T-helper 22 cell (primary cell): ENCODE data around the gene ABR.

Source experiments
- DNase-seq: peaks from one replicate; pipeline ENCODE4 v3.0.0-alpha.2; 2020; ENCODE audit warnings: low read depth

Gene ABR

GRCh38 chr17:1179818-1180742 is at the start of gene ABR:
Gene ABR, minus strand, starts transcription at chr17:1179981. Its CDS starts 254 bp downstream, at chr17:1179727.
- DNase-seq: peak; percentile 55

- peak; percentile 16 for DNase-seq
These were observed 49.6 kb upstream of the ABR start for GRCh38 chr17:1229349-1229899.

DNA sequence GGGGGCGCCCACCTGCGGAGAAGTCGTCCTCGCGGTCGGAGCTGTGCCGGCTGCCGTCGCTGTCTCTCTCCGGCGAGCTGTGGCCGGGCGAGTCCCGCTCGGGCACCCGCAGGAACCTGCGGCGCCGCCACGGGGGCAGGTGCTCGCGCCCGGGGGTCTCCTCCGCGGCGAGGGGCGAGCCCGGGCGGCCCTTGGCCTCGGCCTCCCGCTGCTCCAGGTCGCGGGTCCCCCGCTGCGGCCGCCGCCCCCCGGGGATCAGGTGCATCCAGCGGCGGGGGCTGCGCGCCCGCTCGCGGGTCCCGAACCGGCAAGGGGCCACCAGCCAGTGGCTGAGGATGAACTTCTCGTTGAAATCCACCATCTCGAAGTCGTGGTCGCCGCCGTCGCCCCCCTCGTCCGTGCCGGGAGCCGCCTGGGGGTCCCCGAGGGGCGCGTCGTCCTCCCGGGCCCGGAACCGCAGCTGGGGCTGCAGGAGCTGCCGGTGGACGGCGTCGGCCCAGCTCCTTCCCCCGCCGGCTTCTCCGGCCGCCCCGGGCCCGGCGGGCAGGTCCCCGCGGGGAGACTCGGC is 49.1 kb upstream of the ABR start:
- DNase-seq: no peak

DNA sequence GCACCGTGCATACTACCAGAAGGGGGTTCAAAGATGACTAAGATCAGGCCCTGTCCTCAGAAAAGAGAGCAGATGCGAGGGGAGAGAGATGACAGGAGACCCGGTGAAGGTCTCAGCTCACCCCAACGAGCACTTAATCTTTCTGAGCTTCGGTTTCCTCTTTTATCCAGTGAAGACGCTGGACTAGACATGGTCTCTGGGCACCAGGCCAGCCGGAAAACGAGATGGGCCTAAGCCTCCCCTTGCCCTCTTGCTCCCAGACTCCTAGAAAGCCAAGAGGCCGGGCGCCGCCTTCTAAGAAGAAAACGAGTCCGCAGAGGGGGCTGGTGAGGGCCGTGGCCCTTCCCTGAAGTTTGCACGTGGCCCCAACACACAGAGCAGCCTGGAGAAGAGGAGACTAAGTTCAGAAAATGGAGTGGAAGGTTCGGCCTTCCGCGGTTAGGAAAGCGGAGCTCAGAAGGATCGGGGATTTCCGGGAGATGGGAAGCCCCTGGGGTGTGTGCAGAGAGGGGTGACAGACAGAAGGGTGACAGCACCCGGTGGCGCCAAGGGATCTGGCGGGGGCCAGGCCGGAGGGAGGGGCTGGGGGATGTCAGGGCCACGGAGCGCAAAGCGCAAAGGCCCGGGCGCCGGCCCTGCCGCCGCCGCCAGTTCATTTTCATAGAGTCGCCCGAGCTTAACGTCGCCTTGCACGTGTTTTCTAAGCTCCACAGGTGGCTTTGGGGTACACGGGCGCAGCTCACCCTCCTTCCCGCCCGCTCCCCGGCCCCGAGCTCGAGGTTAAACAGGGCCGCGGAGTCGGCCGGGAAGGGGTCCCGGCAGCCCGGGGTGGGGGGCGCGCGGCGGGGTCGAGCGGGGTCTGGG is 48.4 kb upstream of the ABR start:
- peak; percentile 14 for DNase-seq

GRCh38 chr17:1227365-1227764 is 47.6 kb upstream of the ABR start:
- DNase-seq: no peak

GRCh38 chr17:1226308-1226707 is 46.5 kb upstream of the ABR start:
- DNase-seq: no peak

DNA sequence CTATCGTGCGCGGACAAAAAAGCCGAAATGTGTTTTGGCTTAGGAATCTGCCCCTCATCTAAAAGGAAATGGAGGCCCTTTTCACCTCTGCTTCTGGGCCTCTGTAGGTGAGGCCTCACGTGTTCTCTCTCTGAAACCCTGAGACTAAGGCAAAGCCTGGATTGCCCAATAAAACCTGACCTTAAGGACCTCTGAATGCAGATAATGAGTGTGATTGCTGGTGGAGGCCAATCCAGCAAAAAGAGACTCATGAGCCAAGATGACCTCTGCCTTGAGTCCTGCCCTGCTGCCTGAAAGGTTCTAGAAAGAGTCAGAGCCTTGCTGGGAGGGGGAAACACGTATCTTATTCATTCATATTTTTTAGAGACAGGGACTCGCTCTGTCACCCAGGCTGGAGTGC is 44.5 kb upstream of the ABR start:
- DNase-seq: no peak

DNA sequence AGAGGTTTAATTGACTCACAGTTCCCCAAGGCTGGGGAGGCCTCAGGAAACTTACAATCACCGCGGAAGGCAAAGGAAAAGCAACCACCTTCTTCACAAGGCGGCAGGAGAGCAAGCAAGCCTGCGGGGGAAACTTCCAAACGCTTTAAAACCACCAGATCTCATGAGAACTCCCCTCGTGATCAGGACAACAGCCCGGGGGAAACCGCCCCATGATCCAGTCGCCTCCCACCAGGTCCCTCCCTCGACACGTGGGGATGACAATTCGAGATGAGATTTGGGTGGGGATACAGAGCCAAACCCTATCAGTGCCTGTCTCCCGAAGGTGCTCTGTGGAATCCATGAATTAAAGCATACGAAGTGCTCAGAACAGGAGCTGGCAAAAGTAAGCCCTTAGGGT is 43.9 kb upstream of the ABR start:
- no peak for DNase-seq

GRCh38 chr17:1222321-1222720 is 42.5 kb upstream of the ABR start:
- no peak for DNase-seq

DNA sequence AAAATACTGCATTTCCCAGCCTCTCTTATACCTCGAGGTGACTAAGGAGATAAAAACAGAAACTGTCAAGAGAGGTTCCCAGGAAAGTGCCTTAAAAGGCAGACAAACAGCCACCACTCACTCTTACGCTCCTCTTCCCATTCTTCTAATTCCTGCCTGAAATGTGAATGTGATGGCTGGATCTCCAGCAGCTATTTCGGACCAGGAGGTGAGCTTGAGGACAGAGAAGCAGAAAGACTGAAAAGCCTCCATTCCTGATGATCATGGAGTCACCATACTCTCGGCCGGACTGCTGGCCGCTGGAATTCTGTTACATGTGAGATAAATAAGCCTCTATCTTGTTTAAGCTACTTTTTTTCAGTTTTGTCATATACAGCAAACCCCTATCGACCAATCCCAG is 41.4 kb upstream of the ABR start:
- DNase-seq: no peak

DNA sequence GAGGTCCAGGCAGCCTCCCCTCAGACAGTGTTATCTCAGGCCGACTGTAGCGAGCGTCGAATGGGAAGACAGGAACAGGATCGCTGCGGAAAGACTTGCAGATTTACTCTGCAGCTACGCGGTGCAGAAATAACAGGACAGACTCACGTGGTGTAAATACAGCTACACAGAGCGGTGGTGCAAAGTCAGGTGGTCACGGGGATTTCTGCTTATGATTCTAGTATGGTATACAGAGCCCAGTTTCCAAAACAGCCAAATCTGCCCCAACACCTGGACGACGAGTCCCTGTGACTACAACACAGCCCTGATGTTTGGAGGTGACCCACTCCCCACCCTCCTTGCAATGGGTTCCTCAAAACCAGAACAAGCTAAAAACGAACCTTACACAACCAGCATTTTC is 40.6 kb upstream of the ABR start:
- no peak for DNase-seq

DNA sequence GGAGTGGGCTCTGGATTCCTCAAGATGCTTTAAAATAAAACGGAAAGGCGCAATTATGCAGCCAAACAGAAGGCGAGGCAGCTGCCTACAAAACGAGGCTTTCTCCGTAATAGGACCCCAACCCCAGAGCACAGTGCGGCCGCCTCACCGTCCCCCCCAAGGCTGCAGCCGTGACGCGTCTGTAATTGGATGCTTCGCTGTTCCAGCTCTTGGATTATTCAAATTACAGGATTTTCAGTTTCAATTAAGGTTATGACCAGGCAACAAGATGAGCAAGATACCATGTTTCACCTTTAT is 37.3 kb upstream of the ABR start:
- DNase-seq: no peak

GRCh38 chr17:1216217-1217088 is 36.7 kb upstream of the ABR start:
- no peak for DNase-seq

- no peak for DNase-seq
These were observed 33.2 kb upstream of the ABR start for GRCh38 chr17:1212946-1213345.

DNA sequence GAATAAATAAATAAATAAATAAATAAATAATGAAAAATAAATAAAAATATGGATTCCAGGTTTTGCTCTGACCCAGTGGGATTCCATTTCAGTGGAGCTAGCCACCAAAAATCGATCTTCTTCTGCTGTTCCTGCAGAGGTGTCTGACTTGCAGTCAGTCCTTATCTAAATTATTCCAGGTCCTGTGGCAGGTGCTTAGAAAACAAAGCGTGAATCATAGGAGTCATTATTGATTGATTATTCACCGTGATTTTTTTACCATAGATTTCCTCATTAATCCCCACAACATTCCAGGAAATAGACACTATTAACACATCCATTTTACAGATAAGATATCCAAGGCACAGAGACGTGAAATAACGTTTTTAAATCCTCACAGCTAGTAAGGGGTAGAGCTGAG is 31.5 kb upstream of the ABR start:
- DNase-seq: no peak

- DNase-seq: no peak
These were observed 29.2 kb upstream of the ABR start for GRCh38 chr17:1208966-1209365.

DNA sequence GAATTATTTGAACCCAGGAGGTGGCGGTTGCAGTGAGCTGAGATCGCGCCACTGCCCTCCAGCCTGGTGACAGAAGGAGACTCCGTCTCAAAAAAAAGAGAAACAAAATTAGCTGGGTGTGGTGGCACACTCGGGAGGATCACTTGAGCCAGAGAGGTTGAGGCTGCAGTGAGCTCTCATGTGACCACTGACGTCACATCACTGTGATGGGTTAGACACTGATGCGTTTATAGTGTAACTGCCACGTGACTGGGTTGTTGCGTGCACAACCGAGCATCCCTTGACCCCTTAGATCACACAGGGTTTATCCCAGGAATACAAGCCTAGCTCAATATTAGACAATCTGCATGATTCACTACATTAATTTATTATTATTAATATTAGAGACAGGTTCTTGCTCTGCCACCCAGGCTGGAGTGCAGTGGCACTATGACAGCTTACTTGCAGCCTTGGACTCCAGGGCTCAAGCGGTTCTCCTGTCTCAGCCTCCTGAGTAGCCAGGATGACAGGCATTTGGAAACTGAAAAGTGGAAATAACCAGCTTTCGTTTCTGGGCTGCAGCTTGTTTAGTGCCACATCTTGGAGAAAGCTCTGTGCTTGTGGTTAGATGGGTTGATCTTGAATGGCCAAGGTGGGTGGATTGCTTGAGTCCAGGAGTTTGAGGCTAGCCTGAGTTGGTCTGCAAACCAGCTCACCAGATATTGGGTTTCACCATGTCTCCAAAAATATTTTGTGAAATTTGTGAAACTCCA is 26.4 kb upstream of the ABR start:
- no peak for DNase-seq

GRCh38 chr17:1203967-1204291 is 24.1 kb upstream of the ABR start:
- no peak for DNase-seq

- DNase-seq: peak; percentile 61
These were observed 23.6 kb upstream of the ABR start for GRCh38 chr17:1203111-1203966.

DNA sequence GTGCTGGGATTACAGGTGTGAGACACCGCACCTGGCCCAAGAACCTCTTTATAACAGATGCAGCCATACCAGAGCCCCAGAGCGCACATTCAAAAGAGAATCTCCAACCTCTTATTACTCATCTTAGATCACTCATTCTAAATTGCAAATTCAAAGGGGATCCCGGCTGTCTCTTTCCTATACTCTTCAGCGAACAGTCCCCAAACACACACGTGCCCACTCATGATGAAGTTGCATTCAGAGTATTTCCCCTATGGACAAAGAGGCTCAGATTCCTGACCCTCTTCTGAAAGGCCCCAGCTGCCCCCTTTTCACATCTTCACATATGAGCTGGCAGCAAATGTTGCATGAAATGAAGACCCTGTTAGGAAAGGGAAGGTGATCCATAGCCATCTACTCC is 22.5 kb upstream of the ABR start:
- DNase-seq: no peak
